ENCODE data around the gene DUOX2. TPM values are rescaled to one million over a fixed set of nuclear protein-coding genes. Genes with fewer than 3 reads are reported as not detected.
"Not testable (repeated sequence)": the region's sequence is repeated elsewhere in the genome, so short reads cannot be mapped to it uniquely, and the experiment has no call there.

DUOX2 gene
- total and polyA plus RNA-seq, 2 of the 8 experiments (the other 6 are each of a cell fraction or from before 2014, with no cell fraction given) = 0.08 TPM; not detected in 1

DNA sequence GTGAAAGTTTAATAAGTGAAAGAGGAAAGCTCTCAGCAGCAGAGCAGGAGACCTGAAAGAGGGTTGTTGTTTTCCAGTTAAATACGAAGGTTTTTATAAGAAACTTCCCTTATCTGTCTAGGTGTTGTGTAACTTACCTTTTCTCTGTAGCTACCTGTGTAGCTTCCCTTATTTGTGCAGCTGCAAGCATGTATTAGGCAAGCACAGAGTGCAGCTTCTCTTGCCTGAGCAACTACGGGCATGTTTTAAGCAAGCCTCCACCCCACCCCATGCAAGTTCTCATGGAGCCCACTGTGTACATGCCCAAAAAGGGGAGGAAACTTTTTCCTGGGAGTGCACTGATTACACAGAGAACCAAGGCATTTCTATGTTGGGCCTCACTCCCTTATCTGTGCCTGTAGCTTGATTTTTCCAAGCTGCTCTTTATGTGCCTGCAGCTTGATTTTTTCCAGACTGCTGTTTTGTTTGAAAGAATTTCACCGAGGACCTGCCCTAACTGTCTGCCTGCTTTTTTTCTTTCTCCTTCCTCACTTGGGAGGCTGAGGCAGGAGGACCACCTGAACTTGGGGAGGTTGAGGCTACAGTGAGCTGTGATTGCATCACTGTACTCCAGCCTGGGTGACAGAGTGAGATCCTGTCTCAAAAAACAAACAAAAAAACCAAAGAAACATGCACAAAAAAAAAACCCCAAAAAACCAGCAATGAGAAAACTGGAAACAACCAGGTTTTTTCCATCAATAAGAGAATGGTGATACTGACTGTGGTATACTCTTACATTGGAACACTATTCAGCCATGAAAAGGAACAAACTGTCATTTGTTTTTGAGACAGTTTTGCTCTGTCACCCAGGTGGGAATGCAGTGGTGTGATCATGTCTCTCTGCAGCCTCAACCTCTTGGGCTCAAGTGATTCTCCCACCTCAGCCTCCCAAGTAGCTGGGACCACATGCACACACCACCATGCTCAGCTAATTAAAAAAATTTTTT is 55.0 kb downstream of the DUOX2 start:
- H2AFZ ChIP-seq (ENCODE audit: low read length); H4K5ac ChIP-seq (ENCODE audit: insufficient read length, low read depth, low read length); H3K4me1 ChIP-seq (replicated peaks in 1 of 4; ENCODE audit: control insufficient read depth in 3 of 4, insufficient read depth in 4 of 4, low read length in 3 of 4); H2BK12ac ChIP-seq (ENCODE audit: low read depth, low read length); POLR2A ChIA-PET (ENCODE audit: partially characterized antibody); H2BK15ac ChIP-seq (ENCODE audit: low read length); H3K4me2 ChIP-seq (ENCODE audit: insufficient read depth in 1 of 2, low read depth in 2 of 2, low read length in 2 of 2); H3K23ac ChIP-seq (ENCODE audit: insufficient read length); H2AK5ac ChIP-seq (ENCODE audit: low read depth, low read length); H3K9me3 ChIP-seq (ENCODE audit: insufficient read depth in 2 of 2, low read depth in 1 of 2, low read length in 1 of 2); H3K4ac ChIP-seq (replicated peaks; ENCODE audit: insufficient read length, low read depth, low read length); H3K36me3 ChIP-seq (ENCODE audit: control insufficient read depth in 2 of 4, insufficient read depth in 4 of 4, low read length in 3 of 4); H2BK20ac ChIP-seq (ENCODE audit: low read length); H3K4me3 ChIP-seq (ENCODE audit: extremely low read depth in 1 of 4, insufficient read depth in 2 of 4, low read depth in 3 of 4, low read length in 4 of 4); H3K79me2 ChIP-seq (ENCODE audit: control insufficient read depth in 1 of 2, insufficient read depth in 2 of 2, low read length in 2 of 2); H4K91ac ChIP-seq (replicated peaks; ENCODE audit: insufficient read length, low read length); H2BK5ac ChIP-seq (ENCODE audit: low read depth, low read length); H3K9ac ChIP-seq (replicated peaks in 1 of 4; ENCODE audit: extremely low read depth in 1 of 4, low read depth in 3 of 4, low read length in 3 of 4); H3K27ac ChIP-seq (ENCODE audit: low read depth, low read length); DNase-seq (ENCODE audit: low read depth in 1 of 2, low spot score in 2 of 2); H3K79me1 ChIP-seq (ENCODE audit: low read depth, low read length); H3K14ac ChIP-seq (ENCODE audit: insufficient read length); H4K20me1 ChIP-seq (replicated peaks in 1 of 2; ENCODE audit: control insufficient read depth in 1 of 2, insufficient read depth in 2 of 2, low read length in 2 of 2); H3K27me3 ChIP-seq (replicated peaks in 1 of 4; ENCODE audit: control insufficient read depth in 3 of 4, extremely low read depth in 1 of 4, insufficient read depth in 3 of 4, low read length in 3 of 4); H2BK120ac ChIP-seq (replicated peaks; ENCODE audit: low read depth, low read length); H4K8ac ChIP-seq (ENCODE audit: extremely low read depth, insufficient read depth, low read length); H3K56ac ChIP-seq (replicated peaks; ENCODE audit: insufficient read length, low read depth, low read length); FAIRE-seq; H3K18ac ChIP-seq (ENCODE audit: extremely low read depth, low read length); H3K23me2 ChIP-seq (ENCODE audit: low read depth, low read length): not testable (repeated sequence)
- CTCF ChIA-PET (ENCODE audit: partially characterized antibody) = interaction anchor here (1.1 kb wide), 1 partner anchor 68 kb away, joined by 3 read pairs; no protein-coding TSS in a partner anchor
- 89% methylated on average over 3 of the region's 3 CpGs; no CpG with 5 or more reads in 1 of the 2 experiments for WGBS, 2 experiments (ENCODE audit: extremely low coverage in 1 of 2, insufficient coverage in 1 of 2, insufficient read length in 1 of 2, insufficient replicate concordance in 2 of 2, low coverage in 1 of 2, low lambda C conversion rate in 2 of 2, missing lambda C conversion rate in 1 of 2)
